Measurements from ENCODE around the gene NAP1L1. TPM values are rescaled to one million over a fixed set of nuclear protein-coding genes. Genes with fewer than 3 reads are reported as not detected.
A peak's percentile ranks its signal among the peaks of the same experiment; 100 is the strongest.

NAP1L1 gene
- total RNA-seq, 2 experiments from 2014 or later = 348 to 904 TPM

DNA sequence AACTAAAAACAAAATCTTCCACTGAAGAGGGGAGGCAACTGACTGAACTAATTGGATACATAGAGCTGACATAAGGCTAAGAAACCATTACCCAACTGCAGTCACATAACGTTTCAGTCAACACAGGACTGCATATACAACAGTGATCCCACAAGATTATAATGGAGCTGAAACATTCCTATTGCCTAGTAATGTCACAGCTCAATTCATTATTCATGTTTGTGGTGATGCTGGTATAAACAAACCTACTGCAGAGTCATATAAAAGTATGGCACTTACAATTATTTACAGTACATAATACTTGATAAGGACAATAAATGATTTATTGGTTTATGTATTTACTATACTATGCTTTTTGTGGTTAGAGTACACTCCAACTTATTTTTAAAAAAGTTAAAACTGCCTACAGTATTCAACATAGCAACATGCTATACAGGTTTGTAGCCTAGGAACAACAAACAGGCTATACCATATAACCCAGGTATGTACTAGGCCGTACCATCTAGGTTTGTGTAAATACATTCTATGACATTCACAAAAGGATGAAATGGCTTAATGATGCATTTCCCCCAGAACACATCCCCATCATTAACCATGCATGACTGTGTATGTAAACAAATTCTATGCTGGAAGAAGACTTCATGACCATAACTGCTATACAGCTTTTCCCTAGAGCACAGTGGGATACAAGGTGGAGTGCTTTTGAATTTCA, 4.3 kb downstream of the NAP1L1 start:
- Histone ChIP-seq H3K27ac (ENCODE audit: low read depth, low read length, poor library complexity, severe bottlenecking) (no peak overlapping the region), H4K20me1 (ENCODE audit: insufficient read depth, low read length) (peaks cover 75% of the 10 kb centered on the region), H3K79me2 (ENCODE audit: insufficient read depth, low read depth, low read length) (peaks cover 92% of the 10 kb centered on the region), H3K4me2 (ENCODE audit: low read length) (peak overlapping the region; percentile 92), H3K4me3 (ENCODE audit: low read depth, low read length, poor library complexity, severe bottlenecking) (peak overlapping the region; percentile 90), H3K9me2 (ENCODE audit: insufficient read depth, low read length) (no peaks in the 10 kb centered on the region), H3K4me1 (ENCODE audit: insufficient read depth, low read length, poor library complexity, severe bottlenecking) (peaks cover 63% of the 10 kb centered on the region), H3K36me3 (ENCODE audit: insufficient read depth, low read length) (peaks cover 88% of the 10 kb centered on the region), H2AFZ (ENCODE audit: low read length) (no peak overlapping the region), H3K9me3 (ENCODE audit: low read length) (no peaks in the 10 kb centered on the region)
- ChIA-PET POLR2A (interaction anchor here (0.5 to 0.8 kb wide), 5 partner anchors 11 to 533 kb away, joined by 3 to 5 read pairs (median 3); no protein-coding TSS in a partner anchor), CTCF (ENCODE audit: unreplicated experiment) (no interaction called here)
- intact Hi-C loops (cut with micrococcal nuclease; ENCODE audit: unreplicated experiment) = loop anchor here (10.0 kb wide), 1 partner anchor 375 kb away; no protein-coding TSS in a partner anchor
- no TSS peak for BruUV-seq (replicated peaks)
- no peak for DNase-seq (ENCODE audit: low spot score)
- TF ChIP-seq, protein P1, sequence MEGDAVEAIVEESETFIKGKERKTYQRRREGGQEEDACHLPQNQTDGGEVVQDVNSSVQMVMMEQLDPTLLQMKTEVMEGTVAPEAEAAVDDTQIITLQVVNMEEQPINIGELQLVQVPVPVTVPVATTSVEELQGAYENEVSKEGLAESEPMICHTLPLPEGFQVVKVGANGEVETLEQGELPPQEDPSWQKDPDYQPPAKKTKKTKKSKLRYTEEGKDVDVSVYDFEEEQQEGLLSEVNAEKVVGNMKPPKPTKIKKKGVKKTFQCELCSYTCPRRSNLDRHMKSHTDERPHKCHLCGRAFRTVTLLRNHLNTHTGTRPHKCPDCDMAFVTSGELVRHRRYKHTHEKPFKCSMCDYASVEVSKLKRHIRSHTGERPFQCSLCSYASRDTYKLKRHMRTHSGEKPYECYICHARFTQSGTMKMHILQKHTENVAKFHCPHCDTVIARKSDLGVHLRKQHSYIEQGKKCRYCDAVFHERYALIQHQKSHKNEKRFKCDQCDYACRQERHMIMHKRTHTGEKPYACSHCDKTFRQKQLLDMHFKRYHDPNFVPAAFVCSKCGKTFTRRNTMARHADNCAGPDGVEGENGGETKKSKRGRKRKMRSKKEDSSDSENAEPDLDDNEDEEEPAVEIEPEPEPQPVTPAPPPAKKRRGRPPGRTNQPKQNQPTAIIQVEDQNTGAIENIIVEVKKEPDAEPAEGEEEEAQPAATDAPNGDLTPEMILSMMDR (conservative IDR thresholded peaks at IDR 0.05; ENCODE audit: low read length) = no peak
- no peak for TF ChIP-seq EZH2phosphoT487 (IDR thresholded peaks at IDR 0.05; ENCODE audit: borderline replicate concordance, low read depth, low read length)

DNA sequence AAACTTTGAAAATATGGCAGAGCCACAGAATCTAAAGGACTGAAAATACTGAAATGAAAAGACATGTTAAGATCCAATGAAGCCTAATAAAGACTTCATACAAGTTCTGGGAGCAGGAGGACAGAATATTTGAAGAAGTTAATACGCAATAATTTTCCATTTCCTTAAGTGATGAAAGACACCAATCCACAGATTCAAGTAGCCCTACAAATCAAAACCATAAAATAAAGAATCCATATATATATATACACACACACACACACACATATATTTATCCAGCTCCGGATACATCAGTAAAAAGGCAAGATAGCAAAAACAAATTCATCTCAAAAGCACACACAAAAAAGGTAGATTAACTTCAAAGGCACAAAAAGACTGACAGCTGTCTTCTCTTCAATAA, 5.7 kb downstream of the NAP1L1 start:
- Histone ChIP-seq H2AFZ (ENCODE audit: low read length) (no peak overlapping the region), H3K4me1 (ENCODE audit: insufficient read depth, low read length, poor library complexity, severe bottlenecking) (peaks cover 72% of the 10 kb centered on the region), H4K20me1 (ENCODE audit: insufficient read depth, low read length) (peaks cover 83% of the 10 kb centered on the region), H3K36me3 (ENCODE audit: insufficient read depth, low read length) (peaks cover 98% of the 10 kb centered on the region), H3K27ac (ENCODE audit: low read depth, low read length, poor library complexity, severe bottlenecking) (no peak overlapping the region), H3K9me3 (ENCODE audit: low read length) (no peaks in the 10 kb centered on the region), H3K79me2 (ENCODE audit: insufficient read depth, low read depth, low read length) (peaks cover 100% of the 10 kb centered on the region), H3K4me2 (ENCODE audit: low read length) (peak overlapping the region; percentile 92), H3K4me3 (ENCODE audit: low read depth, low read length, poor library complexity, severe bottlenecking) (peak overlapping the region; percentile 12), H3K9me2 (ENCODE audit: insufficient read depth, low read length) (no peaks in the 10 kb centered on the region)
- no peak for TF ChIP-seq EZH2phosphoT487 (IDR thresholded peaks at IDR 0.05; ENCODE audit: borderline replicate concordance, low read depth, low read length)
- TF ChIP-seq, protein P1 (conservative IDR thresholded peaks at IDR 0.05; ENCODE audit: low read length) = no peak
- no peak for DNase-seq (ENCODE audit: low spot score)
- ChIA-PET POLR2A (interaction anchor here (0.5 to 1.7 kb wide), 4 partner anchors 9 to 618 kb away, joined by 3 to 10 read pairs (median 3); partner anchors contain the start of genes BBS10 and PHLDA1), CTCF (ENCODE audit: unreplicated experiment) (no interaction called here)
- BruUV-seq (replicated peaks) = no TSS peak
- intact Hi-C loops (cut with micrococcal nuclease; ENCODE audit: unreplicated experiment) = no loop called here

DNA sequence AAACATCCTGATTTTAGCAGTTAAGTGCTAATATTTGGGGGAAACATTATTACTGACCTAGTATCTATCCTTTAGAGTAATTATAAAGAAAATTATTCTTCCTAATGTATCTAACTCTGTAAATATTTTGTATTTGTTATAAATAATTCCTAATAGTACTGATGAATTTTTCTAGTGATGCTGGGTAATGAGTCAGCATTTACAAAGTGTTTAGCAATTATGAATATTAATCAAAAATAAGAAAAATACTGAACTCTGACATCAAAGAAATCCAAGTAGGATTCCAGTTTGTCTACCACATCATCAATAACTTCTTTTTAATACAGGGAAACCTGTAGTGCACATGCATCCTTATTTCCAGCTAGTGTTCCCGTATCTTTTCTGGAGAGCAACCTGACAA, 9.0 kb downstream of the NAP1L1 start:
- intact Hi-C loops (cut with micrococcal nuclease; ENCODE audit: unreplicated experiment) = no loop called here
- H3K9me3 ChIP-seq (ENCODE audit: low read length) = no peaks in the 10 kb centered on the region
- no peak overlapping the region for H3K4me2 ChIP-seq (ENCODE audit: low read length)
- H3K27ac ChIP-seq (ENCODE audit: low read depth, low read length, poor library complexity, severe bottlenecking) = no peak overlapping the region
- peaks cover 98% of the 10 kb centered on the region for H3K36me3 ChIP-seq (ENCODE audit: insufficient read depth, low read length)
- no peak overlapping the region for H3K4me3 ChIP-seq (ENCODE audit: low read depth, low read length, poor library complexity, severe bottlenecking)
- no peak overlapping the region for H2AFZ ChIP-seq (ENCODE audit: low read length)
- H4K20me1 ChIP-seq (ENCODE audit: insufficient read depth, low read length) = peaks cover 82% of the 10 kb centered on the region
- TF ChIP-seq EZH2phosphoT487 (IDR thresholded peaks at IDR 0.05; ENCODE audit: borderline replicate concordance, low read depth, low read length) = no peak
- TF ChIP-seq, protein P1 (conservative IDR thresholded peaks at IDR 0.05; ENCODE audit: low read length) = no peak
- no peaks in the 10 kb centered on the region for H3K9me2 ChIP-seq (ENCODE audit: insufficient read depth, low read length)
- CTCF ChIA-PET (ENCODE audit: unreplicated experiment) = no interaction called here
- peaks cover 60% of the 10 kb centered on the region for H3K4me1 ChIP-seq (ENCODE audit: insufficient read depth, low read length, poor library complexity, severe bottlenecking)
- POLR2A ChIA-PET = interaction anchor here (0.7 to 0.8 kb wide), 2 partner anchors 8 to 9 kb away, joined by 3 read pairs; partner anchors contain the start of gene NAP1L1
- BruUV-seq (replicated peaks) = no TSS peak
- peaks cover 100% of the 10 kb centered on the region for H3K79me2 ChIP-seq (ENCODE audit: insufficient read depth, low read depth, low read length)
- DNase-seq (ENCODE audit: low spot score) = no peak

All from OCI-LY7 (cell line).